Measurements from ENCODE around the gene RPS6KA1. TPM values are rescaled to one million over a fixed set of nuclear protein-coding genes. Genes with fewer than 3 reads are reported as not detected.
A peak's percentile ranks its signal among the peaks of the same experiment; 100 is the strongest.

The RPS6KA1 gene
- total and polyA plus RNA-seq, 10 donors = 45.8 to 173 (median 116) TPM

DNA sequence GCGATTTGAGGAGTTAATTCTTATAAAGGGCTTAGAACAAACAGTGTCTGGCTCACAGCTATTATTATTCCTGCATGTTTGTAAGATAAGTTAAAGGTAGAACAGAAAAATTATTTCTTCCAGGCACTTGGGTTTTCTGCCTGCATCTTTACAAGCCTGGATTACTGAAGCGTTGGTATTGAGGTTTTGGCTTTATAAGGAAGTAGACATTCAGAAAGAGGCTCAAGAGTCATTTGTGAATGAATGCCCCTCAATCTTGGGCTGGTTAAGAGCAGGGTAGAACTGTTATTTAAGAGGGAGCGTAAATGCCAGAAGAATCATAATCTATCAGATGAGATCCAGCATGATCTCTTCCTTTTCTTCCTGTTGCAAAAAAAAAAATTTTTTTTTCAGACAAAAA is 89.0 kb downstream of the RPS6KA1 start:
- 52 to 59% (median 56%) methylated on average over 3 of the region's 3 CpGs for WGBS, 5 donors
- TF ChIP-seq, protein P1, sequence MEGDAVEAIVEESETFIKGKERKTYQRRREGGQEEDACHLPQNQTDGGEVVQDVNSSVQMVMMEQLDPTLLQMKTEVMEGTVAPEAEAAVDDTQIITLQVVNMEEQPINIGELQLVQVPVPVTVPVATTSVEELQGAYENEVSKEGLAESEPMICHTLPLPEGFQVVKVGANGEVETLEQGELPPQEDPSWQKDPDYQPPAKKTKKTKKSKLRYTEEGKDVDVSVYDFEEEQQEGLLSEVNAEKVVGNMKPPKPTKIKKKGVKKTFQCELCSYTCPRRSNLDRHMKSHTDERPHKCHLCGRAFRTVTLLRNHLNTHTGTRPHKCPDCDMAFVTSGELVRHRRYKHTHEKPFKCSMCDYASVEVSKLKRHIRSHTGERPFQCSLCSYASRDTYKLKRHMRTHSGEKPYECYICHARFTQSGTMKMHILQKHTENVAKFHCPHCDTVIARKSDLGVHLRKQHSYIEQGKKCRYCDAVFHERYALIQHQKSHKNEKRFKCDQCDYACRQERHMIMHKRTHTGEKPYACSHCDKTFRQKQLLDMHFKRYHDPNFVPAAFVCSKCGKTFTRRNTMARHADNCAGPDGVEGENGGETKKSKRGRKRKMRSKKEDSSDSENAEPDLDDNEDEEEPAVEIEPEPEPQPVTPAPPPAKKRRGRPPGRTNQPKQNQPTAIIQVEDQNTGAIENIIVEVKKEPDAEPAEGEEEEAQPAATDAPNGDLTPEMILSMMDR (IDR thresholded peaks at IDR 0.05 in 8 of 11, conservative IDR thresholded peaks at IDR 0.05 in 3 of 11) = no peak
- TF ChIP-seq POLR2AphosphoS5 (IDR thresholded peaks at IDR 0.05) (no peak), POLR2A (IDR thresholded peaks at IDR 0.05) (no peak)
- H3K36me3 ChIP-seq = no peaks in the 10 kb centered on the region
- H3K9me3 ChIP-seq = no peaks in the 10 kb centered on the region
- H3K27ac ChIP-seq = peak overlapping the region in 7 of 8 donors; percentile 97 to 100 (median 99)
- H3K27me3 ChIP-seq (replicated peaks in 1 of 7) = no peaks in the 10 kb centered on the region
- intact Hi-C loops (cut with DNase I; ENCODE audit: low total_unique reads) = no loop called here
- DNase-seq = no peak
- H3K4me3 ChIP-seq = no peak overlapping the region
- H3K4me1 ChIP-seq = peaks cover 9 to 47% (median 33%) of the 10 kb centered on the region in 6 donors

Small RNA genes lying within 50 kb of the gene (microRNA-seq; reads per million reads assigned to microRNA genes)
- 7.1 to 14.4 (median 10.8) reads per million in 3 donors for gene MIR1976

Small RNA genes lying within 50 kb of the gene (small RNA-seq; reads per million reads assigned to genes)
- gene MIR1976 (0.07 to 0.75 (median 0.43) reads per million in 4 donors), gene RF00019 (0 reads per million in 4 donors), gene RNU7-29P (0 reads per million in 4 donors)

Other genes starting within 250 kb of the RPS6KA1 start
- gene SH3BGRL3, start 249.7 kb upstream of the RPS6KA1 start, total RNA-seq = 100 to 1,000 TPM; 139 to 261 (median 233) TPM
- gene SH3BGRL3, start 249.7 kb upstream of the RPS6KA1 start, polyA plus RNA-seq = 100 to 1,000 TPM; 249 to 319 (median 286) TPM
- gene UBXN11, start 223.1 kb upstream of the RPS6KA1 start, total RNA-seq = 10 to 100 TPM; 25.1 to 67.1 (median 48.0) TPM
- gene UBXN11, start 223.1 kb upstream of the RPS6KA1 start, polyA plus RNA-seq = 10 to 100 TPM; 26.6 to 67.8 (median 66.1) TPM
- 100 to 1,000 TPM; 206 to 422 (median 301) TPM for gene CD52, start 211.8 kb upstream of the RPS6KA1 start, total RNA-seq
- 1,000 to 10,000 TPM; 2,248 to 3,726 (median 2,540) TPM for gene CD52, start 211.8 kb upstream of the RPS6KA1 start, polyA plus RNA-seq
- gene CRYBG2, start 175.6 kb upstream of the RPS6KA1 start, total RNA-seq = 1 to 10 TPM in 1 of 7 donors, under 1 TPM in 1, not detected in 5; 0.87 to 1.1 TPM
- 1 to 10 TPM; 1.2 to 3.4 (median 1.5) TPM for gene CRYBG2, start 175.6 kb upstream of the RPS6KA1 start, polyA plus RNA-seq
- under 1 TPM in 5 of 7 donors, not detected in 2; 0.17 to 0.74 (median 0.49) TPM for gene ZNF683, start 157.0 kb upstream of the RPS6KA1 start, total RNA-seq
- 1 to 10 TPM in 1 of 3 donors, under 1 TPM in 2; 0.38 to 1.5 (median 0.83) TPM for gene ZNF683, start 157.0 kb upstream of the RPS6KA1 start, polyA plus RNA-seq
- not detected for gene LIN28A, start 118.9 kb upstream of the RPS6KA1 start, total RNA-seq
- not detected for gene LIN28A, start 118.9 kb upstream of the RPS6KA1 start, polyA plus RNA-seq
- gene DHDDS, start 97.4 kb upstream of the RPS6KA1 start, total RNA-seq = 10 to 100 TPM; 30.1 to 48.8 (median 35.7) TPM
- gene DHDDS, start 97.4 kb upstream of the RPS6KA1 start, polyA plus RNA-seq = 10 to 100 TPM; 11.1 to 17.1 (median 16.5) TPM
- gene HMGN2, start 57.3 kb upstream of the RPS6KA1 start, total RNA-seq = 100 to 1,000 TPM; 191 to 350 (median 249) TPM
- 1,000 to 10,000 TPM in 1 of 3 donors, 100 to 1,000 TPM in 2; 680 to 1,036 (median 684) TPM for gene HMGN2, start 57.3 kb upstream of the RPS6KA1 start, polyA plus RNA-seq
- gene ARID1A, start 166.3 kb downstream of the RPS6KA1 start, total RNA-seq = 100 to 1,000 TPM in 3 of 7 donors, 10 to 100 TPM in 4; 86.0 to 121 (median 97.4) TPM
- 10 to 100 TPM in 2 of 3 donors, 1 to 10 TPM in 1; 9.8 to 24.2 (median 14.6) TPM for gene ARID1A, start 166.3 kb downstream of the RPS6KA1 start, polyA plus RNA-seq